Bronchial epithelial cell (primary cell): ENCODE data around the gene SLC41A3. TPM values are rescaled to one million over a fixed set of nuclear protein-coding genes. Genes with fewer than 3 reads are reported as not detected.
A peak's percentile ranks its signal among the peaks of the same experiment; 100 is the strongest.

ENCODE experiments used
- DNase-seq: peaks from one replicate; pipeline ENCODE4 v3.0.0-alpha.2; 2010; ENCODE audit warnings: low read depth
- FAIRE-seq: peaks from 2 replicates; lab custom pipeline; 2011; peaks lifted over from hg19 to GRCh38; lab: Jason Lieb, UNC
- H3K27me3 ChIP-seq: 2 replicates; pipeline ENCODE4 v1.5.1; 2011; ENCODE audit warnings: low read length; ENCODE audit not compliant: control insufficient read depth, insufficient read depth
- H3K36me3 ChIP-seq: 2 replicates; pipeline ENCODE4 v1.5.1; 2011; ENCODE audit warnings: low read length; ENCODE audit not compliant: control insufficient read depth, insufficient read depth
- H3K4me3 ChIP-seq: 2 replicates; pipeline ENCODE4 v1.5.1; 2011; ENCODE audit warnings: mild to moderate bottlenecking, low read depth, low read length, control low read depth
- CTCF ChIP-seq: IDR thresholded peaks from 2 replicates; pipeline ENCODE4 v1.5.1; 2011; ENCODE audit warnings: mild to moderate bottlenecking, moderate library complexity, low read length, control low read depth, inconsistent platforms; ENCODE audit not compliant: insufficient read depth, severe bottlenecking
- total RNA-seq: library from RNA; depleted of rRNA; stranded (reverse); fragments of >200 nt; gene quantifications from 2 replicates; pipeline ENCODE4 v1.2.1, GENCODE V29; 2014

The SLC41A3 gene
- total RNA-seq, 1 donor from 2014 or later: 61.6 TPM

GRCh38 chr3:126113238-126113555 is 29.3 kb upstream of the SLC41A3 start:
- Histone ChIP-seq H3K4me3 (no peak overlapping the region), H3K36me3 (no peaks in the 10 kb centered on the region), H3K27me3 (no peaks in the 10 kb centered on the region)
- FAIRE-seq: no peak
- no peak for DNase-seq
- no peak for TF ChIP-seq CTCF

- Histone ChIP-seq H3K36me3 (no peaks in the 10 kb centered on the region), H3K27me3 (no peaks in the 10 kb centered on the region), H3K4me3 (no peak overlapping the region)
- no peak for TF ChIP-seq CTCF
- FAIRE-seq (no peak), DNase-seq (no peak)
Observed at GRCh38 chr3:126112531-126113237, 28.8 kb upstream of the SLC41A3 start.

- no peak for FAIRE-seq
- no peaks in the 10 kb centered on the region for H3K27me3 ChIP-seq
- no peaks in the 10 kb centered on the region for H3K36me3 ChIP-seq
- no peak for DNase-seq
- no peak for TF ChIP-seq CTCF
- no peak overlapping the region for H3K4me3 ChIP-seq
Observed at GRCh38 chr3:126111566-126112475, 27.9 kb upstream of the SLC41A3 start.

- FAIRE-seq (no peak), DNase-seq (peak; percentile 6)
- Histone ChIP-seq H3K27me3 (no peaks in the 10 kb centered on the region), H3K36me3 (no peaks in the 10 kb centered on the region), H3K4me3 (no peak overlapping the region)
- TF ChIP-seq CTCF: no peak
Observed at GRCh38 chr3:126111126-126111551, 27.2 kb upstream of the SLC41A3 start.

- DNase-seq: no peak
- no peak for TF ChIP-seq CTCF
- no peaks in the 10 kb centered on the region for H3K27me3 ChIP-seq
- H3K36me3 ChIP-seq: no peaks in the 10 kb centered on the region
- no peak overlapping the region for H3K4me3 ChIP-seq
- no peak for FAIRE-seq
Observed at GRCh38 chr3:126110431-126111125, 26.7 kb upstream of the SLC41A3 start.
